Left cardiac atrium (tissue), 4 donors: ENCODE measurements around the gene DIAPH1. TPM values are rescaled to one million over a fixed set of nuclear protein-coding genes. Genes with fewer than 3 reads are reported as not detected.
A peak's percentile ranks its signal among the peaks of the same experiment; 100 is the strongest.
"Not testable (repeated sequence)": the region's sequence is repeated elsewhere in the genome, so short reads cannot be mapped to it uniquely, and the experiment has no call there.

ENCODE experiments used
- ATAC-seq, 2 donors: fragments of 200-7000 bp; cut with Tn5 transposase; one replicate each; pipeline ENCODE4 v1.9.1; 2020; ENCODE audit warnings: mild to moderate bottlenecking in 2 of 2, moderate library complexity in 2 of 2
- DNase-seq: peaks from one replicate; pipeline ENCODE4 v3.0.0-alpha.2; 2020
- intact Hi-C, 2 donors: fragments of 100-400 bp; cut with DNase I; formaldehyde crosslinking; loops; one replicate each; pipeline versions ENCODE4 v1.14.1 to v1.15.1; 2022 to 2023
- total RNA-seq, 2 donors: library from RNA; stranded (reverse); fragmentation: NEBNext Ultra II Directional; extraction: Animal tissue kit (Norgen Biotek cat#: 25700); gene quantifications; one replicate each; pipeline ENCODE4 v1.2.1, GENCODE V29; 2021
- donor health status: DM: no; HTN: yes; CAD: no.
- donor health status: DM: no; HTN: yes; CAD: no; lungs with severe emphysema.
- donor health status: DM: yes; HTN: yes; CAD: no.
- donor health status: Dilated cardiomyopathy.

The DIAPH1 gene
- total RNA-seq, 2 donors from 2014 or later, result 25.9 to 39.4 TPM

GRCh38 chr5:141618030-141618803 lies 583 bp downstream of the DIAPH1 start:
- DNase-seq (peak; percentile 34), ATAC-seq (peak; percentile 47 to 54)
- intact Hi-C loops, result loop anchor here in 1 of 2 donors (2.0 kb wide), 1 partner anchor 25 kb away; no protein-coding TSS in a partner anchor

- DNase-seq (no peak), ATAC-seq (no peak)
- intact Hi-C loops, result loop anchor here in 1 of 2 donors (2.0 kb wide), 1 partner anchor 25 kb away; no protein-coding TSS in a partner anchor
These were observed 1.1 kb downstream of the DIAPH1 start for GRCh38 chr5:141617682-141618029.

GRCh38 chr5:141617128-141617527 lies 1.7 kb downstream of the DIAPH1 start:
- ATAC-seq (no peak), DNase-seq (no peak)
- intact Hi-C loops, result no loop called here

GRCh38 chr5:141615991-141616720 lies 2.6 kb downstream of the DIAPH1 start:
- intact Hi-C loops, result no loop called here
- ATAC-seq, result no peak

GRCh38 chr5:141613344-141613743 lies 5.5 kb downstream of the DIAPH1 start:
- DNase-seq (no peak), ATAC-seq (no peak)
- intact Hi-C loops, result no loop called here

More at GRCh38 chr5:141615991-141616720, 2.6 kb downstream of the DIAPH1 start:
- DNase-seq, result no peak

- DNase-seq, result no peak
- intact Hi-C loops, result no loop called here
- no peak for ATAC-seq
These were observed 7.5 kb downstream of the DIAPH1 start for GRCh38 chr5:141611289-141611688.

- intact Hi-C loops, DNase-seq, ATAC-seq: not testable (repeated sequence)
These were observed 8.9 kb downstream of the DIAPH1 start for GRCh38 chr5:141609921-141610320.

- intact Hi-C loops, result no loop called here
- no peak for ATAC-seq
- DNase-seq, result no peak
These were observed 9.8 kb downstream of the DIAPH1 start for GRCh38 chr5:141609044-141609443.

GRCh38 chr5:141608557-141608956 lies 10.2 kb downstream of the DIAPH1 start:
- intact Hi-C loops, result no loop called here
- ATAC-seq (no peak), DNase-seq (no peak)

GRCh38 chr5:141608046-141608445 lies 10.8 kb downstream of the DIAPH1 start:
- intact Hi-C loops, result no loop called here
- no peak for ATAC-seq
- no peak for DNase-seq

- ATAC-seq (peak; percentile 74 to 90), DNase-seq (peak; percentile 55)
- intact Hi-C loops, result no loop called here
These were observed 13.1 kb downstream of the DIAPH1 start for GRCh38 chr5:141605523-141606277.

GRCh38 chr5:141603923-141604717 lies 14.7 kb downstream of the DIAPH1 start:
- intact Hi-C loops, result no loop called here
- ATAC-seq, result peak; percentile 85 to 96
- peak; percentile 67 for DNase-seq

- no peak for ATAC-seq
- intact Hi-C loops, result no loop called here
- no peak for DNase-seq
These were observed 16.2 kb downstream of the DIAPH1 start for GRCh38 chr5:141602606-141603005.

- intact Hi-C loops, result no loop called here
- peak; percentile 80 to 88 for ATAC-seq
- no peak for DNase-seq
These were observed 20.1 kb downstream of the DIAPH1 start for GRCh38 chr5:141598391-141599345.

- no peak for ATAC-seq
- intact Hi-C loops, result no loop called here
These were observed 21.0 kb downstream of the DIAPH1 start for GRCh38 chr5:141597814-141598213.

GRCh38 chr5:141597394-141597793 lies 21.4 kb downstream of the DIAPH1 start:
- intact Hi-C loops, result no loop called here
- ATAC-seq (no peak), DNase-seq (no peak)

More at GRCh38 chr5:141597814-141598213, 21.0 kb downstream of the DIAPH1 start:
- no peak for DNase-seq

GRCh38 chr5:141596867-141597266 lies 21.9 kb downstream of the DIAPH1 start:
- intact Hi-C loops, result no loop called here
- no peak for ATAC-seq

GRCh38 chr5:141590127-141590526 lies 28.7 kb downstream of the DIAPH1 start:
- intact Hi-C loops, result no loop called here
- ATAC-seq, result no peak

More at GRCh38 chr5:141596867-141597266, 21.9 kb downstream of the DIAPH1 start:
- DNase-seq, result no peak

More at GRCh38 chr5:141590127-141590526, 28.7 kb downstream of the DIAPH1 start:
- DNase-seq, result no peak
